ENCODE measurements around the gene SPDYC.
"Not testable (repeated sequence)": the region's sequence is repeated elsewhere in the genome, so short reads cannot be mapped to it uniquely, and the experiment has no call there.

Gene SPDYC

GRCh38 chr11:65134240-65134951 is 35.6 kb upstream of the SPDYC start, which contains the start of gene SYVN1:
Gene SYVN1 (minus strand): TSS chr11:65134519. CDS start chr11:65133601, 918 bp downstream.
- peak; percentile 88 for DNase-seq (ENCODE audit: low spot score)

GRCh38 chr11:65134952-65135632 is 34.9 kb upstream of the SPDYC start:
- DNase-seq (ENCODE audit: low spot score), result peak; percentile 90

- DNase-seq (ENCODE audit: low spot score), result no peak
Measured at GRCh38 chr11:65135633-65136145, 34.3 kb upstream of the SPDYC start.

GRCh38 chr11:65136515-65137096 is 33.4 kb upstream of the SPDYC start:
- no peak for DNase-seq (ENCODE audit: low spot score)

- DNase-seq (ENCODE audit: low spot score), result no peak
Measured at GRCh38 chr11:65141896-65142494, 28.0 kb upstream of the SPDYC start.

- DNase-seq (ENCODE audit: low spot score), result no peak
Measured at GRCh38 chr11:65147352-65148075, 22.5 kb upstream of the SPDYC start.

- no peak for DNase-seq (ENCODE audit: low spot score)
Measured at GRCh38 chr11:65148657-65149056, 21.4 kb upstream of the SPDYC start.

GRCh38 chr11:65150131-65150508 is 19.9 kb upstream of the SPDYC start:
- not testable (repeated sequence) for DNase-seq (ENCODE audit: low spot score)

- no peak for DNase-seq (ENCODE audit: low spot score)
Measured at GRCh38 chr11:65150509-65151299, 19.3 kb upstream of the SPDYC start.

- no peak for DNase-seq (ENCODE audit: low spot score)
Measured at GRCh38 chr11:65151331-65151899, 18.6 kb upstream of the SPDYC start.

- DNase-seq (ENCODE audit: low spot score), result no peak
Measured at GRCh38 chr11:65152122-65152521, 17.9 kb upstream of the SPDYC start.

GRCh38 chr11:65156256-65156655 is 13.8 kb upstream of the SPDYC start:
- no peak for DNase-seq (ENCODE audit: low spot score)

GRCh38 chr11:65156926-65157325 is 13.1 kb upstream of the SPDYC start:
- DNase-seq (ENCODE audit: low spot score), result no peak

- DNase-seq (ENCODE audit: low spot score), result no peak
Measured at GRCh38 chr11:65157336-65157735, 12.7 kb upstream of the SPDYC start.

- no peak for DNase-seq (ENCODE audit: low spot score)
Measured at GRCh38 chr11:65159012-65159411, 11.0 kb upstream of the SPDYC start.

- DNase-seq (ENCODE audit: low spot score), result no peak
Measured at GRCh38 chr11:65160643-65161042, 9.4 kb upstream of the SPDYC start.

GRCh38 chr11:65163684-65164083 is 6.3 kb upstream of the SPDYC start:
- no peak for DNase-seq (ENCODE audit: low spot score)

GRCh38 chr11:65165410-65166317 is 4.4 kb upstream of the SPDYC start:
- DNase-seq (ENCODE audit: low spot score), result no peak

- no peak for DNase-seq (ENCODE audit: low spot score)
Measured at GRCh38 chr11:65166893-65167292, 3.1 kb upstream of the SPDYC start.

GRCh38 chr11:65167656-65168055 is 2.4 kb upstream of the SPDYC start:
- DNase-seq (ENCODE audit: low spot score), result no peak
